Inflammatory macrophage treated with lipopolysaccharide for 4 hours (primary cell): Measurements from ENCODE around the gene SAE1.
A peak's percentile ranks its signal among the peaks of the same experiment; 100 is the strongest.

Experiments used
- DNase-seq: peaks from one replicate; pipeline ENCODE4 v3.0.0-alpha.2; 2020

The SAE1 gene

DNA sequence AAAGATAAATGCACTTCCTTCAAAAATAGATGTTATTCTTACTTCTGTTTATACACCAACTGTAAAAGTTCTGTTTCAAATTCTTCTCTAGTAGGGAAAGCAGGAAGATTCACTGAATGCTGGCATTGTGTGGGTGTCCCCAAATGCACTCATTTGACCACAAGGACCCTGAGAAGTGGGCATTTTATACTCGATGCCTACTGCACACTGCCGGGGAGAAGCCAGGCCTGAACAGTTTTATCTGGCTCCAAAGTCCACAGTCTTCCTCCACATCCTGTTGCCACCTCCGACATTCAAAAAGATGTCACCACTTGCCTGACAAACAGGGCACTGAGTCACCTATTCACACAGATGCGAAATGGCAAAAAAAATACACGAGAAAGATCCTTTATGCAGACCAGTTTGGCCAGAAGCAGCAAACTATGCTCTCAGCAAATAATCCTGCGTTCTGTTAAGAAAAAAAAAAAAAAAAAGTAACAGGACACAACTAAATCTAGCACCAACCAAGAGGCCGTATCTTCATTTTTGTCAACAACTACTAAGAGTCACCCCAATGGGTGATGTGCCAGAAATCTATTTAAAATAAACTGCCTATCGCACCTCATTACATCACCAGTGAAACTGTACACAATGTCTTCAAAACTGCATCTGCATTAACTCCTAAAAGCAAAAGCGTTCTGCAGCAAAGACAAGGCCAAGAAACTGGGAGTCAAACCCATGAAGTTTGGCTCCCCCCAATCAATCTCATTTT is 23.3 kb upstream of the SAE1 start:
- DNase-seq = peak; percentile 41

DNA sequence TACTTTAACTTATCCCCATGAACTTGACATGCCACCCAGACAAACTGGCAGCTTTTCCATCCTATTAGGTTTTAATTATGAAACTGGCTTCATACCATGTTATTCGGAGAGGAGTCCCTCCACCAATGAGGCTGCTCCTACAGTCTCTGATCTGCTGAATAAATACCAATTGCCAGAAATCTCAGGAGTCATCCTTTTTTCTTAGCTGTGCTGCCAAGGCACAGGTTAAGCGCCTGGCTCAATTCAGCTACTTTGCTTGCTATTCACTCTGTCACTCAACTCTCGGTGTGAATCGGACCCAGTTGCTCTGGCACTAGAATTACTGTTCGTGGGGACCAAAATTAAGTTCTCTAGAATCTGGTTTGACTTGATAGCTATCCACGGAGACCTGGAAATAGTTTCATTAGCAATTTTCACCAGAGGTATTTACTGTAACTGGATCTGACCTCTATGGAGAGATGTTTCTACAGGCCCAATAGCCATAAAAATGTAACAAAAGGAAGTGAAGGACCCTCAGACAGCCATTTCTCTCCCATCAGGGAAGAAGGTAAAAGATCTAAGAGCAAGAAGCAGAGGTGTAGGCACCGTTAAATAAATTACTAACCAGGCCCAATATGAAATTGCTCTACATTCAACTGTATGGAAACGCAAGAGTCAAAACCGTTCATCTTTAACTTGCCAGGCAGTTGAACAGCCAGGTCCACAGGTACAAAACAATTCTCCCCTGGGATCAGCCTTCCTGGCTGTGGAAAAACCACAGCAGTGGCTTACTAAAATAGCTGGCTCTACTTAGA is 22.5 kb upstream of the SAE1 start:
- no peak for DNase-seq

GRCh38 chr19:47109177-47109540 is 21.5 kb upstream of the SAE1 start:
- no peak for DNase-seq

GRCh38 chr19:47109541-47110375 is 20.9 kb upstream of the SAE1 start:
- peak; percentile 40 for DNase-seq

DNA sequence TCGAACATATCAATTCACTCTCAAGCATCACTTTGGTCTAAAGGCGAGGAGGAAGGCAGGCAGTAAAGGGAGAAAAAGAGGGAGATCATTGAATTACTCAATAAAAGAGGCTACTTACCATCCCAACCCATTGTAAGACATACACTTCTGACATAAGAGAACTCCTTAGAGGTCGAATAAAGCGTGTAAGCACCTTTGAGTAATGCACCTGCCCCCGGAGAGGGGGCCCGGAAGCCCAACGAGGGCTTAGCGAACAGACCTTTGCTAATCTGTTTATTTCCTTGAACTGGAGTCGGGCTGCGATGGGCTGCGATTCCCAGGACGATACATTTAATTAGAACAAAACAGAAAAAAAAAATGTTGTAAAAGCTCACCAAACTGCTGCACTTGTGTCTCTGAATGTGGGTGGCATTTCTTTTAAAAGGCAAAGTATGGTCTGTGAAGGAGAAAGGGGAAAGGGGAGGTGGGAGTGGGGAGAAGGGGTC is 20.1 kb upstream of the SAE1 start:
- no peak for DNase-seq

DNA sequence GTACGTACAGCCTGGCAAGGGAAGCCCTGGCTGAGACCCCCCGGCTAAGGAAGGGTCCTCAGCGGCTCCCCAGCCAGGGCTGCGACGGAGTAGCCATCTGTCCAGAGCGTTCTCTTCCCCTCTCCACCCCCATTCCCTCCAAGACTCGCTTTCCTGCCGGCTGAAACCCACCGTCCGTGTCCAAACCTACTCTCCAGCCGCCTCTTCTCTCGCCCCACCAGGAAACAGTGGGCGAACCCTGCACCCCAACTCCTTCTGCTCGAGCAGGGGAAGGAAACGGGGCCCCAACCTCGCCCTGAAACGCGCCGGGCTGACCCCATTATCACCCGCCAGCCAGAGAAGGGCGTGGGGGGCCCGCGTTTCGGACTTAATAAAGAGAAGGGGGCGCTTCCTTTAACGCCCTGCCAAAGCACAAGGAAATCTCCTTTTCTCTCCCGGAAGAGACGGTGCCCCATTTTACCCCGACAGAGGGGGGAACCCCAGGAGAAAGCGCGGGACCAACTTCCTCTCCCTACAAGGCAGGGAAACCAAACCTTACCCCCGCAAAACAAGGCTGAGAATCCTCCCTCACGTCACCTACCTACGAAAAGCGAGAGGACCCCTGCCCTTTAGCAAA is 19.5 kb upstream of the SAE1 start:
- peak; percentile 72 for DNase-seq

GRCh38 chr19:47111682-47112165 is 18.9 kb upstream of the SAE1 start:
- no peak for DNase-seq

- peak; percentile 90 for DNase-seq
Observed at GRCh38 chr19:47112166-47112996, 18.3 kb upstream of the SAE1 start.

DNA sequence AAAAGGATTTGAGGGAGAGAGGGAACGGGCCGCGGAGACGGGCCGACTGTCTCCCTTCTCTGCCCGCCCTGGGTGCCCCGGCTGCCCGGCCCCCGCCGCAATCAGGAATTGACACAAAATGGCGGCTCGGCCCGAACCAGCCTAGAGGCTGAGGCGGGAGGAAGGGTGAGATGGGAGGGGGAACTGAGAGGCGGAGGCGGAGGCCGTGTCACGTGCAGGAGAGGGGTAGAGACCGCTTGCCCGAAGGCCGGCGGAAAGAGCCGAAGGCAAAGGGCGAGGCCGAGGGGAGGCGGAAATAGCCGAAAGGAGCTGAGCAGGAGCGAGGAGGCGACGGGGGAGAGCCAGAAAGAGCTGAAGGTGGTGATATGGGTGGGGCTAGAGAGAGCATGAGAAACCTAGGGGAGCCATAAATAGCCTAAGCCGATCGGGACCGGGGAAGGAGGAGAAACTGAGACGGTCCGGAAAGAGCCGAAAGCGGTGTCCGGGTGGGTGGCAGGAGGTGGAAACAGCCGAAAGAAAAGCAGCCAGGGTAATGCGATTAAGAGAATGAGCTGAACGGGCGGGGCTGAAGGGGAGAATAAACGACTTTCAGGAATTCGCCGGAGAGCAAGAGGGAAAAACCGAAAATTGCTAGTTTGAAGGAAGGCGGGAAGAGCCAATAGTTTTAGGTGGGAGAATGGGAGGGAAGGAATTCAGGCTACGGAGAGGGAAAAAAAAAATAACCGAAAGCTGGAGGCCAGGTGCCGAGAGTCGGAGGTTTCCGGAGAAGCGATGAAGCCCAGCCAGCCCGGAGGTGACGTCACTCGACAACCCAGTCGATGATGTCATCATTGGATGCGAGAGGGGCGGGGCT is 17.4 kb upstream of the SAE1 start, which contains the start of gene ZC3H4:
TSS of gene ZC3H4 (minus strand) at position 780 of the 853 bp plus-strand sequence. CDS start 1,192 bp downstream, outside the sequence.
- DNase-seq = peak; percentile 100

DNA sequence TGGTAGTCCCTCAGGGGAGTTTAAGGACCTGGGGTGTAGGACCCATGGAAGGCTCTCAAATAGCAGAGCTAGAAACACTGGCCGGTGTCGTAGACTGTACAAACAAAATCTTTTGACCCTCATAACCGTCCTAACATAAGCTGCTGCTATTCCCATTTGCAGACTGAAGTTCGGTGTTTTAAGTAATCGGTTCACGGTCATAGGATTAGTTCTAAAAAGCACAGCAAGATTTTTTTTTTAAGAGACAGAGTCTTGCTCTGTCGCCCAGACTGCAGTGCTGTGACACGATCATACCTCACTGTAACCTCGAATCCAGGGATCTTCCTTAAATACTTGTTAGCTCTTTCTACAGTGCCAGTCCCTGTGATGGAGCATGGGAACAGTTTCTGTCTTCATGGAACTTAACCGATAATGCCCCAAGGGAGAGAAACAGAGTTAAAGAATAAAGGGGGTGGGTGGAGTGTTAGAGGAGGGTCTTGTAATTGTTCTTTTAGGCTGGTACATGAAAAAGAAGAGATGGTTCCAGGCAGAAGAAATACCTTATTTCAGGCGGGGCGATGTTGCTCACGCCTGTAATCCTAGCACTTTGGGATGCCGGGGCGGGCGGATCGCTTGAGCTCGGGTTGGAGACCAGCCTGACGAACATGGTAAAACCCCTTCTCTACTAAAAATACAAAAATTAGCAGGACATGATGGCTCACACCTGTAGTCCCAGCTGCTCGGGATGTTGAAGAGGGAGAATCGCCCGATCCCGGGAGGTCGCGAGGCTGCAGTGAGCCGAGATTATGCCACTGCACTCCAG is 16.6 kb upstream of the SAE1 start:
- no peak for DNase-seq

GRCh38 chr19:47120470-47121067 is 10.1 kb upstream of the SAE1 start:
- DNase-seq = no peak

DNA sequence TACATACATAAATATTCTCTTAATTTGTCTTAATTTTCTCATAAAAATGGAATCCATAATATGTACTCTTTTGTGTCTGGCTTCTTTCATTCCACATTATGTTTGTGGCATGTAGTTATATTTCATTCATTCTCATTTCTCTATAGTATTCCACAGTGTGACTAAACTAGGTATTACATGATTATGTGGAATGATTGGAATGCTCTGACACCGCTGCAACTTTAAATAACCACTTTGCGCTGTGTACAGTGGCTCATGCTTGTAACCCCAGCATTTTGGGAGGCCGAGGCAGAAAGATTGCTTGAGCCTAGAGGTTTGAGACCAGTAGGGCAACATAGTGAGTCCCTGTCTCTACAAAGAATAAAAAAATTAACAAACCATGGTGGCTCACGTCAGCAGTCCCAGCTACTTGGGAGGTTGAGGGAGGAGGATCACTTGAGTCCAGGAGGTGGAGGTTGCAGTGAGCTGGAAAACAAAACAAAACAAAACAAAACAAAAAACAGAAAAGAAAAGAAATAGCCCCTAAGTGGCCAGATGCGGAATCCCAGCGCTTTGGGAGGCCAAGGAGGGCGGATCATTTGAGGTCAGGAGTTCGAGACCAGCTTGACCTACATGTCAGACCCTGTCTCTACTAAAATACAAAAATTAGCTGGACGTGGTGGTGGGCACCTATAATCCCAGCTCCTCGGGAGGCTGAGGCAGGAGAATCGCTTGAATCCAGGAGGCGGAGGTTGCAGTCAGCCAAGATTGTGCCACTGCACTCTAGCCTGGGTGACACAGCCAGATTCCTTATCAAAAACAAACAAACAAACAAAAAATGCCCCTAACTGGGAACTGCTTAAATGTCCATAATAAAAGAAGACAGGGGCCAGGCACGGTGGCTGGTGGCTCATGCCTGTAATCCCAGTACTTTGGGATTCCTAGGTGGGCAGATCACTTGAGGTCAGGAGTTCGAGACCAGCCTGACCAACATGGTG is 8.0 kb upstream of the SAE1 start:
- DNase-seq = no peak

GRCh38 chr19:47123406-47123805 is 7.2 kb upstream of the SAE1 start:
- DNase-seq = no peak

GRCh38 chr19:47124937-47125668 is 5.5 kb upstream of the SAE1 start:
- peak; percentile 74 for DNase-seq

DNA sequence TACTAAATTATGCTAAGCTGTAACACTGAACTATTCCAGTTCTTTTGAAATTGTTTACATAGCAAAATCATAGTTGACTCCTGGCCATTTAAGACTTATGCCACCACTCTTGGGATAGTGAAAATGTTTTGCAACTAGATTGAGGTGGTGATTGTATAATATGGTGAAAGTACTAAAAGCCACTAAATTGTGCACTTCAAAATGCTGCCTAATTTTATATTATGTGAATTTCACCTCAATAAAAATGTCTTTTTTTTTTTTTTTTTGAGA is 5.0 kb upstream of the SAE1 start:
- DNase-seq = no peak

- DNase-seq = no peak
Observed at GRCh38 chr19:47129579-47129978, 1.1 kb upstream of the SAE1 start.

DNA sequence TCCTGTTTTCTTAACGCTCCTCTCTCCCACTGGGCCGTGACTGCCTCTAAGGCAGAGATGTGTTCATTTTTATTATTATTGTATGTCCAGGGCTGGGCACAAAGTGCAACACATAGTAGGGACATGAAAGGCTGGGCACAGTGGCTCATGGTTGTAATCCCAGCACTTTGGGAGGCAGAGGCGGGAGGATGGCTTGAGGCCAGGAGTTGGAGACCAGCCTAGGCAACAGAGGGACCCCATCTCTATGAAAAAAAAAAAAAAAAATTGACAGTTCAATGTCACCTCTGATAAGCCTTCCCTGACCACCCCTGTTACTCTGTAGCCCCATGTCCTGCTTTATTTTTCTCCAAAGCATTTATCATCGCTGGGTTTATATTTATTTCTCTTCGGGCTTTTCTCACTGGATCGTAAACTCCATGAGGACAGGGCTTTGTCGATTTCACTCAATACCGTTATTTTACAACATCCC is 481 bp upstream of the SAE1 start:
- DNase-seq = no peak
